NOMO-1 treated with DMSO at 0.1 percent for 48 hours (cell line): Measurements from ENCODE around the gene PPP6C.
"Not testable (repeated sequence)": the region's sequence is repeated elsewhere in the genome, so short reads cannot be mapped to it uniquely, and the experiment has no call there.

Experiments used
- DNase-seq: peaks from one replicate; lab custom pipeline; 2025; ENCODE audit not compliant: unreplicated experiment; lab: John Stamatoyannopoulos, UW

Gene PPP6C

GRCh38 chr9:125183054-125183453 lies 6.5 kb downstream of the PPP6C start:
- DNase-seq: no peak

- not testable (repeated sequence) for DNase-seq
Measured at GRCh38 chr9:125181756-125182155, 7.8 kb downstream of the PPP6C start.

GRCh38 chr9:125180876-125181275 lies 8.7 kb downstream of the PPP6C start:
- no peak for DNase-seq

GRCh38 chr9:125179776-125180175 lies 9.8 kb downstream of the PPP6C start:
- not testable (repeated sequence) for DNase-seq

- DNase-seq: no peak
Measured at GRCh38 chr9:125177888-125178287, 11.7 kb downstream of the PPP6C start.

GRCh38 chr9:125176636-125177035 lies 13.0 kb downstream of the PPP6C start:
- DNase-seq: no peak

GRCh38 chr9:125172031-125172755 lies 17.4 kb downstream of the PPP6C start:
- no peak for DNase-seq

- DNase-seq: no peak
Measured at GRCh38 chr9:125169895-125170294, 19.7 kb downstream of the PPP6C start.

GRCh38 chr9:125166762-125167161 lies 22.8 kb downstream of the PPP6C start:
- DNase-seq: no peak

GRCh38 chr9:125162891-125163290 lies 26.7 kb downstream of the PPP6C start:
- not testable (repeated sequence) for DNase-seq

GRCh38 chr9:125161284-125161918 lies 28.2 kb downstream of the PPP6C start:
- no peak for DNase-seq

- no peak for DNase-seq
Measured at GRCh38 chr9:125160750-125161149, 28.9 kb downstream of the PPP6C start.

- DNase-seq: no peak
Measured at GRCh38 chr9:125156551-125156950, 33.1 kb downstream of the PPP6C start.

- DNase-seq: no peak
Measured at GRCh38 chr9:125153712-125154367, 35.8 kb downstream of the PPP6C start.

GRCh38 chr9:125151730-125152129 lies 37.9 kb downstream of the PPP6C start:
- DNase-seq: no peak

- no peak for DNase-seq
Measured at GRCh38 chr9:125150349-125151245, 39.0 kb downstream of the PPP6C start.

- DNase-seq: no peak
Measured at GRCh38 chr9:125147401-125147951, 42.1 kb downstream of the PPP6C start.

GRCh38 chr9:125146247-125146646 lies 43.4 kb downstream of the PPP6C start:
- DNase-seq: no peak

- peak; percentile 29 for DNase-seq
Measured at GRCh38 chr9:125145425-125145824, 44.2 kb downstream of the PPP6C start.

- DNase-seq: peak; percentile 99
Measured at GRCh38 chr9:125143377-125144090, 46.1 kb downstream of the PPP6C start, which contains the start of gene SCAI. SCAI (minus strand) TSS chr9:125143528; CDS start chr9:125143437, 91 bp downstream.
